GM23338 (cell line): ENCODE measurements around the gene PSMB5.

ENCODE experiments used
- CREB1 ChIP-seq: fragments of 250-450 bp; sonication (Bioruptor Pico); IDR thresholded peaks from 2 replicates; pipeline ENCODE4 v1.5.0; 2020; ENCODE audit warnings: low read depth, mild to moderate bottlenecking, moderate library complexity
- CTCF ChIP-seq, 2 experiments: fragments of 200-600 bp in 1 of 2; sonication (generic) in 1 of 2; conservative IDR thresholded peaks; 2 replicates each; pipeline versions ENCODE4 v1.5.1 to v1.6.1; 2016 to 2017; ENCODE audit warnings: antibody characterized with exemption in 2 of 2, low read depth in 2 of 2, mild to moderate bottlenecking in 2 of 2, moderate library complexity in 1 of 2
- EZH2 ChIP-seq: fragments of 200-600 bp; sonication (generic); IDR thresholded peaks from one replicate; pipeline ENCODE4 v1.8.0; 2017; ENCODE audit warnings: antibody characterized with exemption, mild to moderate bottlenecking, low read depth; ENCODE audit not compliant: unreplicated experiment
- EZH2phosphoT487 ChIP-seq: fragments of 200-600 bp; sonication (generic); IDR thresholded peaks from one replicate; pipeline ENCODE4 v1.8.1; 2018; ENCODE audit warnings: antibody characterized with exemption; ENCODE audit not compliant: unreplicated experiment
- JUNB ChIP-seq: IDR thresholded peaks from one replicate; pipeline ENCODE4 v1.6.1; 2016; ENCODE audit warnings: antibody characterized with exemption; ENCODE audit not compliant: unreplicated experiment
- NANOG ChIP-seq: IDR thresholded peaks from 2 replicates; pipeline ENCODE4 v1.6.1; 2016; ENCODE audit warnings: antibody characterized with exemption, borderline replicate concordance
- POLR2AphosphoS5 ChIP-seq: IDR thresholded peaks from 2 replicates; pipeline ENCODE4 v1.6.1; 2016; ENCODE audit warnings: antibody characterized with exemption, low read depth
- REST ChIP-seq: IDR thresholded peaks from one replicate; pipeline ENCODE4 v1.6.1; 2018; ENCODE audit warnings: antibody characterized with exemption; ENCODE audit not compliant: unreplicated experiment
- ZNF331 ChIP-seq: fragments of 250-450 bp; sonication (Bioruptor Pico); IDR thresholded peaks from 2 replicates; pipeline ENCODE4 v1.5.0; 2020; ENCODE audit warnings: low read depth, mild to moderate bottlenecking, moderate library complexity

DNA sequence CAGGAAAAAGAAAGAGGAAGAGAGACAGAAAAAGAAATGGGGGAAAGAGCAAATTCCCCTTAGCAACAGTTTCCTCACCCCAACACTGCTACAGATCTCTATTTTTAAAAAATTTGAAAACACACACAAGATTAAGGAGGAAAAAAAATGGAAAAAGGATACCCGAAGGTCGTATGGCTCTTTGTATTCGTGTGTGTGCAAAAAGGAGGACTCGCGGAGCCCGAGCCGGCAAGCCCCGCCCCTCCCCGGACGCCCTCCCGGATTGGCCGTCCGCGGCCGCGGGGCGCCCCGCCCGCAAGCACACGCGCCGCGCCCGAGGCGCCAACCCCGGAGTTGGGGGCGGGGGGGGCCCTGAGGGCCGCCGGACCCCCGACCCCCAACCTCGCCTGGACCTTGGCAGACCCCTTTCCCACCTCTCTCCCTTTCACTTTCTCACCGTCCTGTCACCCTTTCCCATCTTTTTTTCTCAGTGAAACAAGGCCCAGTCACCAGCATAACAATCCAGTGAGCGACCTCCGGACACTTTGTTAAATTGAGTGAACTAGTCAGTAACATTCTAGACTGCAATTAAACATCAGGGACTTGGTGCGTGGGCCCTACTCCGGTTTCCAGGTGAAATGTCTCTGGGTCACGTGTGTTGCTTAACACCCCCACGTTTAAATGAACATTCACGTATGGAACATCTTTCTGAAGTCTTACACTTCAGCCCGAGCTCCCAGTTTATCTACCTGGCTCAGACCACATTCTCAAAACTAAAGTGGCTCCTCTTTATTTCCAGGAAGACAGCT, 24.6 kb downstream of the PSMB5 start, which contains the start of gene C14orf93:
- TF ChIP-seq CTCF (conservative IDR thresholded peaks at IDR 0.05; ENCODE audit: low read depth in 2 of 2) = no peak
- TF ChIP-seq EZH2phosphoT487 = no peak
- no peak for TF ChIP-seq CREB1
- no peak for TF ChIP-seq EZH2
- TF ChIP-seq REST = no peak
- TF ChIP-seq NANOG = no peak
- TF ChIP-seq JUNB = no peak
- TF ChIP-seq POLR2AphosphoS5 = no peak; the same call in 1 of the 2 replicates
- no peak for TF ChIP-seq ZNF331 (CRISPR knock-in tag)
